CD1c-positive myeloid dendritic cell (primary cell): ENCODE measurements around the gene SETBP1.

Experiments used
- DNase-seq: peaks from one replicate; pipeline ENCODE4 v3.0.0-alpha.2; 2016; ENCODE audit errors: extremely low spot score

SETBP1 gene

DNA sequence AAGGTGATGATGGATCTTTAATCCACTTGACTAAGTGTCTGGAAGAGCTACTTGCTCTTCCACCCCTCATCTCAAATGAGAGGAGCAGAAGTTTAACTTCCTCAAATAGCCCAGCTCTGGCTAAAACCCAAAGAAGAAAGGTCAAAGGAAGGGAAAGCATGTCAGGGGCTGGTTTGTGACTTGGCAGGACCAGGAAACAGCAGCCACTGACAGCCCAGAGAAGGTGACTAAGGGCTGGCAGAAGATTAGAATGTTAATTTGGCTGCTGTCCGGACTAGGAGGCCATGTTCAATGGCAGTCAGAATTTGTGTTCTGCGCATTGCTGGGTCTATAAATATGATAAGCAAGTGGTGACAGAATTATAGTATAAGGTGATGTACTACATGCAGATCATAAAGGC is 386.2 kb downstream of the SETBP1 start:
- DNase-seq = peak; percentile 68

DNA sequence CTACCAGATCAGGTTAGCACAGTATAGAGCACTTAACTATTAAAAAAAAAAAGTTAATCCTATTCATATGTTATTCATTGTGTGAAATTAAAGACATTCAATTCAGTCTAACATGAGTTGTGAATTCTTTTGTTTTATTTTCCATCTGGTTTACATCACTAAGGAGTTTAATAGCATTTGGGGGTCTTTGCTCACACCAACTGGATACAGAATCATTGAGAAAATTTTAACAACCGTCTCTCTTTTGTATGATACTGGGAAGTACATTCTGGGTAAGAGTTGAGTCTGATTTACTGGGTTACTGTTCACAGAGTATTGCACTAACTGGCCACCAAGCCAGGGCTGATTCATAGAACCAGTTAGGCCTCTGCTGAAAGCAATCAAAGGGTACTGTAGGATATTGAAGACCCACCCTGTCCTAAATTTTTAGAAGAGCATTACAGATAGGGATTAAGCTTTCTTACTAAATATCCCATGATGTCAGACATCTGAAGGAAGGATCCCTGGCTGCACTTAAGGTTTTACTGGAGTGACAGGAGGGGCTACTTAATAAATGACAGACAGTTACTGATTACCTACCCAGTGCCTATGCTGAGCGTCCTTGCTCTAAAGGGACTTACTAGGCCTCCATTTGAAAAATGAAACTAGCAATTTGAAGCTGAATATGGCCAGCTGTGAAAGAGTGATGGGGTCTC is 387.9 kb downstream of the SETBP1 start:
- DNase-seq = no peak

GRCh38 chr18:45069546-45069945 is 388.9 kb downstream of the SETBP1 start:
- no peak for DNase-seq

GRCh38 chr18:45071956-45072355 is 391.3 kb downstream of the SETBP1 start:
- DNase-seq = peak; percentile 8

DNA sequence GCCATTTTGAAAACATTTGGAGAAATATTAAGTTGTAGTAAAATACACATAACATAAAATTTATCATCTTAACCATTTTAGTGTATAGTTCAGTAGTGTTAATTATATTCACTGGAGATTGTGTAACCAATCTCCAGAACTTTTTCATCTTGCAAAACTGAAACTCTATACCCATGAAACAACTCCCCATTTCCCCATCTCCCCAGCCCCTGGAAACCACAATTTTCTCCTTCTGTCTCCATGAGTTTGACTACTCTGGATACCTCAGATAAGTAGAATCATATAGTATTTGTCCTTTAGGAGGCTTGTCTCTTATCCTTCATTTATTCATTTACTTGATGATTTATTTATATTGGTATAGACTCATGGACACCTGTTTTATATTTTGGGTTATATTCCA is 392.9 kb downstream of the SETBP1 start:
- no peak for DNase-seq

GRCh38 chr18:45081566-45082181 is 401.0 kb downstream of the SETBP1 start:
- DNase-seq = peak; percentile 23

DNA sequence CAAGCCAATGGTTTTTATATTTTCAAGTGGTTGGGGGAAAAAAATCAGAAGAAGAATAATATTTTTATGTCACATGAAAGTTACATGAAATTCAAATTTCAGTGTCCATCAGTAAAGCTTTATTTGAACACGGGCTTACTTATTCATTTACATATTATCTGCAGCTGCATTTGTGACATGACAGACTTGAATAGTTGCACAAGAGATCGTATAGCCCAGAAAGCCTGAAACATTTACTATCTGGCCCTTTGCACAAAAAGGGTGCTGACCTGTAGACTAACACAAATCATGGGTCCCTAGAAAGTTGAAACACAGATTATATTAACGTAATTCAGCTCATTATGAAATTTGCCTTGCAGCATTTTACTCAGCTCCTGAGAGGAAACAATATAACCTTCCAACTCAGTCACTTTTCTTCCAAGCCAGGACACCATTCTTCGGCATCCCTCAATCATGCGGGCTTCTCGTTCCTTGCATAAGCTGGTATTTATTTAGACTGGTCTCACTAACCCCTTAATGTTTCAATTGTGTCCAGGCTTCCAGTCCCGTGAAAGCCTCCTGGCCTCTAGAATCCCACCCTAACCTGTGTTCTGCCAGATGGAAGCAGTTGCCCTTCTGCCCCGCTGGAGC is 402.7 kb downstream of the SETBP1 start:
- no peak for DNase-seq

DNA sequence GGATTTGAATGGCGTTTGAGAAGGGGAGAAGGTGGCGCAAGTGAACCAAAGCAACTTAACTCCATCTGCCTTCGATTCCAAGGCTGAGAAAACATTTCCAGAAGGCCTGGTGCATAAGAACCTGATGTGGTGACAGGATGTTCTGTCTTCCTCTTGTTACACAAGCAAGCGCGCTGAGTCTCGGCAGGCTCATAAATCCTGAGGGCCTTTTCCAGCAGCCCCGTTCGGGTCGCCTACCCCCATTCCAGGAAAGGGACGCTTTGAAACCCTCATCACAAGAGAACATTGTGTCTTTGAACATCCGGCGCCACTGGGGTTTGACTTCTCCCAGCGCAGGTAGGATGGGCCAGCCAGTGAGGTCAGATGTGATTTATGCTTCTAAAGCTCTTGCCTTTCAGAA is 403.5 kb downstream of the SETBP1 start:
- DNase-seq = no peak

GRCh38 chr18:45085916-45086624 is 405.4 kb downstream of the SETBP1 start:
- no peak for DNase-seq

DNA sequence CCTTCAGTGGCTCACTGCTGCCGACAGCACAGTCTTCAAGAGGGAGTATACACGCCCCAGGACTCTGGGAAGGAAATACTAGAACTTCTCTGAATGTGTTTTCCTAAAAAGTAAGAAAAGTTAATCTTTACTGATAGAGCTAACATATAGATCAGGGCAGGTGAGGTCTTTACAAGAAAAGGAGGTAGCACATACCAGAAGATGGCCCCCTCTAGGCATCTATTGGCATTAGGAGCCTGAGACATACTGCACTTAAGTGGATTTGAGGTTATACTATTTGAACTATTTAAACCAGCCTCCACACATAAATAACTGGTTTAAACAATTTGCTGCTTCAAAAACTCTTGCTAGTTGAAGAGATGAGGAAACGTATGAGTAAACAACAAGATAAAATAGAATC is 406.1 kb downstream of the SETBP1 start:
- DNase-seq = no peak

- no peak for DNase-seq
These were observed 409.9 kb downstream of the SETBP1 start for GRCh38 chr18:45090526-45091140.

- no peak for DNase-seq
These were observed 419.8 kb downstream of the SETBP1 start for GRCh38 chr18:45100321-45101105.

GRCh38 chr18:45102126-45102525 is 421.4 kb downstream of the SETBP1 start:
- DNase-seq = no peak

- peak; percentile 43 for DNase-seq
These were observed 422.2 kb downstream of the SETBP1 start for GRCh38 chr18:45102863-45103262.

GRCh38 chr18:45103319-45104048 is 422.8 kb downstream of the SETBP1 start:
- peak; percentile 39 for DNase-seq

GRCh38 chr18:45104049-45104395 is 423.3 kb downstream of the SETBP1 start:
- no peak for DNase-seq

GRCh38 chr18:45106331-45106774 is 425.7 kb downstream of the SETBP1 start:
- peak; percentile 48 for DNase-seq

DNA sequence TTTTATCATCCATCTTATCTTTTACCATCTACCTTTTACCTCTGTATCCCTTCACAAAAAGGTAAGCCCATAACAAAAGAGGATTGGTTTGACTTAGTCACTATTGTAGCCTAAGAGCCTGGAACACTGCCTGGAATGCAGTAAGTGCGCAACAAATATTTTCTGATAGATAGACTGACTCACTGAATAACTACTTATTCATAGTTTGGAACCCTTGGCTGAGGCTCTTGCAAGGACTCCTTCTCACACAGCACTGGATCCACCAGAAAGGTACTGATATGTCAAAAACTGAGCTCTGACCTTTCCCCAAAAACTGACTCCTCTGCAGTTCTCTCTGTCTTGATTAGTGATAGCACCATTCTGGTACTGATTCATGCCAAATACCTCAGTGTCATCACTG is 426.7 kb downstream of the SETBP1 start:
- DNase-seq = no peak

- no peak for DNase-seq
These were observed 428.1 kb downstream of the SETBP1 start for GRCh38 chr18:45108754-45109153.

GRCh38 chr18:45109271-45109670 is 428.6 kb downstream of the SETBP1 start:
- DNase-seq = no peak

- no peak for DNase-seq
These were observed 429.0 kb downstream of the SETBP1 start for GRCh38 chr18:45109706-45110105.
